HG03575 (cell line): ENCODE results near the gene TRIM62.

Source experiments
- ATAC-seq: cut with Tn5 transposase; IDR thresholded peaks from one replicate; pipeline ENCODE4 v1.9.1; 2021; ENCODE audit not compliant: unreplicated experiment, insufficient number of reproducible peaks, low FRiP score; ENCODE audit errors: extremely low read depth

The TRIM62 gene

GRCh38 chr1:33182401-33182841 lies 578 bp upstream of the TRIM62 start:
- ATAC-seq = no peak

- no peak for ATAC-seq
Measured at GRCh38 chr1:33180911-33181890, 642 bp downstream of the TRIM62 start.

- no peak for ATAC-seq
Measured at GRCh38 chr1:33180226-33180910, 1.5 kb downstream of the TRIM62 start.

- ATAC-seq = no peak
Measured at GRCh38 chr1:33178836-33179439, 2.9 kb downstream of the TRIM62 start.

DNA sequence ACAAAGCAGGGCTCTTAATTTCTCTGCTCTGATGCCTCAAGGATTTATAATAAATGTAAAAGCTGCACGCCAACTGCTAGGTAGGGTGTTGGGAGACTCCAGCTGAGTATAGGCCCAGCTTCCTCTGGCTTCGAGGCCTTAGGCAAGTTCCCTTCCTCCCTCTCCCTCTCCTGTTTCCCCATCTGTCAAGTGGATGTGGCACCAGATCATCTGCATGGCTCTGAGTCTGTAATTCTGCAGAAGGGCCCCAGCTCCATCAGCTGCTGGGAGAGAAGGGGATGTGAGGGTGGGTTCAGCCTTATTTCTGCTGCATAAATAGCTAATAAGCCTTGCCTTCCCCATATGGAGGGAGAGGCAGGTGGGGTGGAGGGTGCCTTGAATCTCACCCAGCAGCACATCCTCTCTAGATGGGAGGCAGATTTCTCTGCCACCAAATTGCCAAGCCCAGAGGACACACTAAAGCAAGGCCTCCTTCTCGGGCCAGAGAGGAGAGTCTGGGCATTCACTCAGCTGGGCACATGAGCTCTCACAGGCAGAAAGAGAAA lies 3.8 kb downstream of the TRIM62 start:
- no peak for ATAC-seq

- no peak for ATAC-seq
Measured at GRCh38 chr1:33176887-33177286, 5.0 kb downstream of the TRIM62 start.

GRCh38 chr1:33176362-33176850 lies 5.4 kb downstream of the TRIM62 start:
- ATAC-seq = no peak

GRCh38 chr1:33175865-33176264 lies 6.0 kb downstream of the TRIM62 start:
- ATAC-seq = no peak

DNA sequence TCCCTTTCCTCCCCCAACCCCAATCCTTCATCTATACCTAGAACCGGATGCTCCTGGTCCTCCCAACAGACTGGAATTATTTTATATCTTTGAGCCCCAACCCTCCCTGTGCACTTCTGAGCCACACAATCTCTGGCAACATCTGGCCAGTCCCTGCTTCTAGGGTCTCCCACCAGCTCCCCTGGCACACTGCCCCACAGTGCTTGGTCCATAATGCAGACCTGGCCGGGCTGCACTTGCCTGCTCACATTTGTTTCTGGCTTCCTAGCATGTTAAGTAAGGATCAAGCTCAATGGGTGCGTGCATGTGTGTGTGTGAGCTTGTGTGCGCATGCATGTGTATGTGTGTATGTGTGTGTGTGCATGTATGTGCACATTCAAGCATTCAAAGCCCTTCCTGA lies 8.8 kb downstream of the TRIM62 start:
- no peak for ATAC-seq

DNA sequence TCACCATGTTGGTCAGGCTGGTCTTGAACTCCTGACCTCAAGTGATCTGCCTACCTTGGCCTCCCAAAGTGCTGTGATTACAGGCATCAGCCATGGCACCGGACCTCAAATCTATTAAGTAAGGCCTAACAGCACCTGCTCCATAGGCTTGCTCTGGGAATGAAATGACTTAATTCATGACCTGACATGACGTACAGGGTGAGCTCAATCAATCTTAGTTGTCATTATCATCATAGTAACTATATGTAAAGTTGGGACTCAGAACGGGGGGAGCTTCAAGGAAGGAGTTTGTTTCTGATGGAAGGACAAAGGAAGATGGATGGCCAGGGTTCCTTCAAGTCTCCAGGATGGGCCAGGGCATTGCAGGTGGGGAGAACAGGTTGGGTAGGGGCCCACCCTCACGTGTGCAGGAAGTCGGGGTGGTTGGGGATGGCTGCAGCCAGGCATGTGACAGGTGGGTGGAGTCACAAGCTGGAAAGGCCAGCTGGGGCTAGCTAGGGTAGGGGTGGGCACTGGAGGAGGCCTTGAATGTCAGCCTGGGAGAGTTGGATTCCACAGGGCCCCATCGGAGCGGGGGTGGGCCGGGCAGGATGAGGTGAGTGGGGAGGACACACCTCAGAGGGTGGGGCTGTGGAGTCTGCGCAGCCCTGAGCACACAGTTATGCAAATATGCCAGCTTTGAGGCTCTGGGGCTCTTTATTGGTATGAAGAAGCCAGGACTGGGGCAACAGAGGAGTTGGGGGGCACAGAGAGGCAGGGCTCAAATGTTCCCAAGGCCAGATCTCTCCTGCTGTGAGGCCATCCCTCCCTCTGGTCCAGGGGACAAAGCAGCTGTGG lies 9.6 kb downstream of the TRIM62 start:
- no peak for ATAC-seq

DNA sequence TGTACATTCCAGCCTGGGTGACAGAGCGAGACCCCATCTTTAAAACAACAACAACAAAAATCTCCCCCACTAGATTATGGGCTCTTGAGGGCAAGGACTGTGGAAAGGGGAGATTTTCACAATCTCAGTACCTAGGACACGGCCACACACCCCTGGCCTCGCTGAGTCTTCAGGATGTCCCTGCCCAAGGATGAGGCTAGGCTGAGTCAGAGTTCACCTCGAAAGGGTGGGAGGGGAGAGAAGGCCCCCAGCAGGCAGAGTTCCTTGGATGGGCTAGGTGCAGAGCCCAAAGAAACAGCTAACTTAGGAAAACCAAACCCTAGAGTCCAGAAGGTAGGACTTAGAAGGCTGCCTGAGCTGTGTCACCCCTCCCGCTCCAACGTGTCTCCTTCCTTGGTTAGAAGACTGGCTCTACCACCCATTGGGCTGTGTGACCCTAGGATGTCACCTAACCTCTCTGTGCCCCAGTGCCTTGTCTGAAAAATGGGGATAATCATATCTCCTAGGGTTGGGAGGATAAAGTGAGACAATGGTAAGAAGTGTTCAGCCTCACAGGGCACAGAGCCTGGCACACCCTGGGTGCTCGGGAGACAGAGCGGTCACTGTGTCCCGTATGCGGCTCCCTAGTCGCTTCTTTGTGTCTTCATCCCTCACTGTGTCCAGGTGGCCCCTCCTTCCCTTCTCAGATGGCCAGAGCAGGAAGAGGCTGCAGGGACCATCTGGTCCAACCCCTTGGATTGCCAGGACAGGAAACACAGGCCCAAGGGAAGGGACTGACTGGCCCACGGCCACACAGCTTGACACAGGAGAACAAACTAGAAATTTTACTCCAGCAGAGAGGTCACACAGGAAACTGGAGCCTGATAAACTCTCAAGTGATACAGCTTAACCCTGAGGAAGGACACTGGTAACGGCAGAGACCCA lies 11.2 kb downstream of the TRIM62 start:
- no peak for ATAC-seq

DNA sequence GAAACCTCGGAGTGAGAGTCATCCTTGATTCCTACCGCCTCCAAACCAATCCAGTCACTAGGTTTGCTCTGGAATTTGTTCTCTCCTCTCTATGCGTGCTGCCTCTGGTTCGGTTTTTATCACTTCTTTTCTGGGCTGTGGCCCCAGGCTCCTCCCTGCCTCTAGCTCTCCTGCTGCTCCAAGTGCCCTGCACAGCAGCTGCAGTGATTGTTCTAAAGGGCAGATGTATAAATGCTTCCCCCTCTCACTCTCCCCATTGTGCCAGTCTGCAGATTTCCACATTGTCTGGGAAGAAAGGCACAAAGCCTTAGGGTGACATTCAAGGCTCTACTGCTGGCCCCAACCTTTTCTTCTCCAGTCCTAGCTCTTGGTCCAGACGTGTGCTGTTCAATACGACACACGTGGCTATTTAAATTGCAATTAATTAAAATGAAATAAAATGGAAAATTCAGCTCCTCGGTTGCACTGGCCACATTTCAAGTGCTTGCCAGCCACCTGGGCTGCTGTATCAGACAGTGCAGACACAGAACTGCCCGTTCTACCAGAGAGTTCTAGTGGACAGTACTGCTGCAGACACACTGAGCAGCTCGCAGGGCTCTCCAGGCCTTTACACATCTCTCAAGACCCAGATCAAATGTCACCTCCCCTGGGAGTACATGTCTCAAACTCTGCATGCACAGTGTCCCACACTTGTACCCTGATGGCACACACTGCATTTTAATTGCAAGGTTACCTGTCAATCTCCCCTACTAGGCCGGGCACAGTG lies 12.4 kb downstream of the TRIM62 start:
- ATAC-seq = no peak

DNA sequence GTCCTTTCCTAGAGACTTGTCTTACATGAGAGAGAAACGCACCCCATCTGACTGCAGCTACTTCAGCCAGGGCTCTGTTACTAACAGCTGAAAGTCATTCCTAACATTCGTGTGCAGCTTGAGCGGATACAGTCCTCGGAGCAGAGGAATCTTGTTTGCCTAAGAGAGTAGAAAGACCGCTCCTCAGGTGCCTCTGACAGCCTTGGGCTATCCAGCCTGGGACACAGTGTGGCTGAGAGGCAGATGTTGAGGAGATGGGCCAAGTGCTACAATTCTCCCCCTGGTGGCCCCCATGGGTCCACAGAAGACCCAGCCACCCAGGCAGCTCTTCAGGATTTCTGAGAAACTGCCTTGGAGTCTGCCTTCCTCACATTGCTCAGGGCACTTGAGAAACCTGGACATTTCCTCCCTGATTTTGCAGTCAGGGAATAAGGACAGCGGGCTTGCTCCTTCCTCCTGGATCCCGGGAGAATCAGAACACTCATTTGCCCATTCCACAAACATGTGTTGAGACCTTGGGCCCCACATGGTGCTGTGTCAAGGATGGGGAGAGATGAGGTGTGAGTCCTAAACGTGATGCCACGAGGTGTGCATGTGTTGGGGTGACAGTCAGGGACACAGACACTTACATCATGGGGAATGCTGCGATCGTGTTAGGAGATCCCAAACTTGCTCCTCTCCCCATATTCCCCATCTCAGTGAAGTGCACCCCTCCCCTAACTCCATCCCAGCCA lies 13.1 kb downstream of the TRIM62 start:
- no peak for ATAC-seq

DNA sequence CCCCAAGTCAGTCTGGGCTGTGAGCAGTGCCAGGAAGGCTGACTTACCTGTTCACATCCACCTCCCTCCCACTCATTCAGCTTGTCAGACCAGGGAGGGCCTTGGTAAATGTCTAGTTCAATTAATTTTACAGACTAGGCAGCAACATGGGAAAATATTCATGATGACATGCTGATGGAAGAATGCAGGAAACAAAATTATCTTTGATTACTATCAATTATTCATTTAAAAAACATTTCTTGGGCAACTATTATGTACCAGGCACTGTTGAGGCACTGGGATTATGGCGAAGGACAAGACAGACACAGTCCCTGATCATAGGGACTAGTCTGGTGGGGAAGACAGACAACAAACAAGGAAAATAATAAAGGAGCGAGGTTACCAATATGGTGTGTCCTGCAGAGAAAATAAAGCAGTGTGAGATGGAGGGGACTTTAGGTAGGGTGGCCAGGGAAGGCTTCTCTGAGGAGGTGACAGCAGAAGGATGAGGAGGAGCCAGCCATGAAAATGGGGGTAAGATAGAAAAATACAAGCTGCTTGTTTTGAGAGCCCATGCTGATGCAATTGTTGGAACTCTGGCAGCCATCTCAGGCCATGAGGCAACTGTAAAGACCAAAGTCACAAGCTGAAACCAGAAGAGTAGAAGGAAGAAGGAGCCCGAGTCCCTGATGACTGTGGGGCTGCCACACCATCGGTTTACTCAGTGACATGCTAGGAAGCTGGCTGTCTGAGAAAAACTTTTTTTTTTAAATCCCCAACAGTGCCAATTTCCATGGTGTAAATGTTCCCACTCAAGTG lies 14.0 kb downstream of the TRIM62 start:
- ATAC-seq = no peak

- no peak for ATAC-seq
Measured at GRCh38 chr1:33165809-33166208, 16.0 kb downstream of the TRIM62 start.
